Muscle of back (tissue), 11 donors: Measurements from ENCODE around the gene VWA3B. TPM values are rescaled to one million over a fixed set of nuclear protein-coding genes. Genes with fewer than 3 reads are reported as not detected.
"Not testable (repeated sequence)": the region's sequence is repeated elsewhere in the genome, so short reads cannot be mapped to it uniquely, and the experiment has no call there.

ENCODE experiments used
- DNase-seq, 3 donors: peaks; one replicate each; pipeline versions ENCODE4 v3.0.0 to v3.0.0-alpha.2; 2013
- polyA plus RNA-seq, 10 donors: library from polyadenylated mRNA; unstranded; fragments of 120-200 nt; gene quantifications; one replicate each; pipeline ENCODE4 v1.2.1, GENCODE V29; 2013; ENCODE audit not compliant: insufficient read length in 10 of 10

The VWA3B gene
- polyA plus RNA-seq, 10 donors = 0.13 to 2.4 (median 0.77) TPM

DNA sequence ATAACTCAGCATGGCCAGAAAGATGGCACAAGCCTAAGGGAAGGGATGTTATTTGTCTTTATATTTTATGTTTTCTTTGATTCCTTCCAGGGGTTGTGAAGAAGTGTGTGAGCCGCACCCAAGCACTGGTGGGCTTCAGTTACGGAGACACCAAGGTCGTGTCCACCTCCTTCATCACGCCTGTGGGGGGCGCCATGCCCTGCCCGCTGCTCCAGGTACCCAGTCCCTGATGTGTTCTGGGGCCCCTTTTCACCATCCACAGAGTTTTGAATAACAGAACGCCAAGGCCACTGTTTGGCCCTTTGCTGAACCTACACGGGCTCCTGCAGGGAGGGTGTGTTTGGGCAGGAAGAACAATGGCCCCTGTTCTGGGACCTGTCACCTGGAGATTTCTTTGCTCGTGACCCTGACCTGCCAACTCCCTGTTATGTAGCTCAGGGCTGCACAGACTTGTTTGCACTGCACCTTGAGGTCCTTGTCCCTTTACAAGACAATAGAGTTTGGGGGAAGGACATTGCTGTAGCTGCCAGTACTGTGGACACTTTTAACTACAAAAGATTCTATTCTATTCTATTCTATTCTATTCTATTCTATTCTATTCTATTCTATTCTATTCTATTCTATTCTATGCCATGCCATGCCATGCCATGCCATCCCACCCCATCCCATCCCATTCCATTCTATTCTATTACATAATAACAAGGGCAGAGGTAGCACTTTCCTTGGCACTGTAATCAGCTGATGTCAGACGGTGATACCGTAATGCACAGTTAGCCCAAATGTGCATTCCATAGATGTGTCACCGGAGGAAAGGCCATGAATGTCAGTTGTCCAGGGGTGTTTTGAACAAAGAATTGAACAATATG, 211.1 kb downstream of the VWA3B start:
- DNase-seq = no peak

DNA sequence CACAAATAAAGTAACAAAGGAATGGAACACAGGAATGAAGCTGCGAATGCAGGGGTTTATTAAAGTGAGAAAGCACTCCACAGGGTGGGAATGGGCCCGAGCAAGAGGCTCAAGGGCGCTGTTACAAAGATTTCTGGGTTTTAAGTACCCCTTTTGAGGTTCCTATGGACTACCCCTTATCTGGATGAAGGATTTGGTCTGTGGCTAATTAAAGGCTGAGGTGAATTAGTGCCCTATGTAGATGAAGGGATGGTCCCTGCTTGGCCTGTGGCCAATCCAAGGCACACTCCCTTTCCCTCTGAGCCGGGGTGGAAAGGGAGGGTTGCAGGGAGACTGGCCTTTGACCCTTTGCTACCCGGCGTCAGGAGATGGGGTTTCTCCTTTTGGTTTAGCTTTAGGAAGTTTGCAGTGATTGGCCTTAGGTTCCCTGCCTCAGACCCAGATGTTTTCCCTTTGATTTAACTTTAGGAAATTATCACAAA, 211.8 kb downstream of the VWA3B start:
- no peak for DNase-seq

DNA sequence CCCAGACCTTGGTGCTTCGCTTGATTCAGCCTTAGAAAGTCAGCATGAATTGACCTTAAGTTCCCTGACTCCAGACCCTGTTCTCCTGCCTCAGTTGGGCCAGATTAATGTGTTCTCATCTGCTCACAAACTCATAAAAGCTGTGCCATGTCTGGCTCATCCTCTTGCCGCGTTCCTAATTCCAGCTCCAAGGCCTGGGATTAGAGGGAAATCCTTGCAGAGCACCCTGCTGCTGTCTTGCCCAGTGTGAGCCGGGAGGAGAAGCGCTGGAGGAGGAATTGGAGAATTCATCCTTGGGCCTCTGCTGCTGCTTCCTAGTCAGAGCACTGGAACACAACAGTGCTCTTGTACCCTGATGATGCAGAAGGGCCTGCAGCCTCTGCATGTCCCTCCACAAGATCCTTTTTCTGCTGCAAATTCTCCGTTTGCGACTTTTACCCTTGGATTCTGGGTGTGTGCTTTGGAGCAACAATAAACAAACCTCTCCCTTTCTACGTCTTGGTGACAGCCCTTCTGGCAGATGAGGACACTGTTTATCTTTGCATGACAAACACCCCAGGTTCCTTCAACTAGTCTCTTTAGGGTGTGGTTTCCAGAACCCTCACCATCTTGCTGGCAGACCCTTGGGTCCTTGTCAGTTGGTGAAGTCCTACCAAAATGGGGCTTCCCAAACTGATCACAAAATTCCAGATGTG, 212.4 kb downstream of the VWA3B start:
- no peak for DNase-seq

DNA sequence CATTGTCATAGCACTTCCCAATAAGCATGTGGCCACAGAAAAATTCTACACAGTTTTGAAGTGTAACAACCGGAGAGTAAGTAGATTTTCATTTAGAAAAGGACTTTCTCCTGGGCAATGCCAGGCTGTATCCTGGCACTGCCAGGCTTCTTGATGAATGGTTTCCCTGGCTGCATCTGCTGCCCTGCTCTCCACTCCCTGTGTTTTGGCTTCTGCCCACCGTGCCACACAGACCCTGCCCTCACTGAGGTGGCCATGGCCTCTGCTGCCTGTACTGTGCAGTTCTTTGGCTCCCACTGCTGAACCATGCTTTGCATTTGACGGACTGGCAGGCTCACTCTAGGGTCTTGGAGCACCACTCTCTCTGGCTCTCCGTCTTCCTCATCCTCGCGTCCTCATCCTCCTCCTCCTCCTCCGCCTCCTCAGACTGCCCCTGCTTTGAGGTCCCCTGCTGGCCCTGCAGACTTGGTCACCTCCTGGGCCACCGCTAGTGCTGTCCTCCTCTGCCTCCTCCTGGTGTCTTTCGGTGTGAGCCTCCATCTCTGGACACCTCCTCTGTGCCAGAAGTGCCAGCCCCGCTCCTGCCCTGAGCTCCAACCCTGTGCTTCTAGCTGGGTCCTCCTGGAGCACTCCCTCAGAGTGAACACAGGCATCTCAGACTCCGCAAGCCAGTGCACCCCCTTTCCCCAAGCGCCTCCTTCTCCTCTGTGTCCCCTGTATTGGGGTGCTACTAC, 213.3 kb downstream of the VWA3B start:
- no peak for DNase-seq

DNA sequence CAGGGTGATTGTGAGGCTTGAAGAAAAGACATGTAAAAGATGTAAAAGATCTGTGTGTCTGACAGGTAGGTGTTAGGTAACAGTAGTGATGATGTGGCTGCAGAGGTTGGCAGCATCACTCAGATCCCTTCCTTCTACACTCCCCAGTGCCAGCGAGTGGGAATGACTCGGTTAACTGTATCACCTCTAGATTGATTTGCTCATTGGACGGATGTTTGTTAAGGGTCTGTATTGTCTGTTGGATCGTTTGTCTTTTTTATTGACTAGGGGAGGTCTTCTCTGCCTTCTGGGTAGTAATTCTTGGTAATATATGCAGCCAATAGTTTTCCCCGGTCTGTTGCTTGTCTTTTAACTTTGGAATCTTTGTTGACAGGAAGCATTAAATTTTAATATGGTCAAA, 214.5 kb downstream of the VWA3B start:
- DNase-seq = no peak

DNA sequence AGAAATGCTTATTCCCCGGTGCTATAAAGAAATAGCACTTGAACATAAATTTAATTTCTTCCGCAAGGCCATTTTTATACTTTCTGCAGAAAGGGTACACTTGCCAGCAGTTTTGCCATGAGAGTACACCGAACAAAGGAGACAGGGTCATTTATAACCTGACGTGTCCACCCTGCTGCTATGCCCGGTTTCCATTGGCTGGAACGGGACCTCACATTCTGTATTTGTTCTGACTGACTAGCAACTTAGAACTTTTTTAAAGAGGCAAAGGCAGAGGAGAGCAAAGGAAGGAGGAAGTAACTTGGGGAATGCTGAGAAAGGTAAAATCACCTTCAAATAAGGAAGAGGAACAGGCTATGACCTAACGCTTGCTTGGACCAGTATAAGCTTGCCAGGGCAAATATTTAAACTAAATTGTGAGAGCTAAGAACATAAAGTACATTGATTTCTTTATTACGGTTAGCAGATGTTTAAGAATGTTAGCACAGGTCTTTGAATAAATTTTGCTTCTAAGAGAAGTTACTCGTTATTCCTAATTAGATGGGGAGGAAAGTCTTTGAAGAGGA, 220.2 kb downstream of the VWA3B start:
- not testable (repeated sequence) for DNase-seq

DNA sequence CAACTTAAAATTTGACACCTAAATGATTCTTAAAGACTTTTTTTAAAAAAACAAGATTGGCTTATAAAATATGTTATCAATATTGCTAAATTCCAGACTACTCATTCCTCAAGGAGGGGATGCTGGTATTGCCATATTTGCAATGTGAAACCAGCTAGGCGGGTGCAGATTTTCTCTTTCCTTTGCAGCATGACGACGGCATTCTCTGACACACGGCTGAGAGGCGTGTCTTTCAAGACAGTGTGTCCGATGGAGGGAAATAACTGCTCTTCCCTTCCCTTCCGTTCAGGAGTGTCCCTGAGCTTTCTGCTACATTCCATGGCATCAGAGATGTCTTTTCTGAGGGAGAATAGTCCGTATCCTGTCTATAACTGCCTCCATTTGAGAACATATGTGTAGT, 221.1 kb downstream of the VWA3B start:
- peak in 1 of 3 donors; percentile 14 for DNase-seq

DNA sequence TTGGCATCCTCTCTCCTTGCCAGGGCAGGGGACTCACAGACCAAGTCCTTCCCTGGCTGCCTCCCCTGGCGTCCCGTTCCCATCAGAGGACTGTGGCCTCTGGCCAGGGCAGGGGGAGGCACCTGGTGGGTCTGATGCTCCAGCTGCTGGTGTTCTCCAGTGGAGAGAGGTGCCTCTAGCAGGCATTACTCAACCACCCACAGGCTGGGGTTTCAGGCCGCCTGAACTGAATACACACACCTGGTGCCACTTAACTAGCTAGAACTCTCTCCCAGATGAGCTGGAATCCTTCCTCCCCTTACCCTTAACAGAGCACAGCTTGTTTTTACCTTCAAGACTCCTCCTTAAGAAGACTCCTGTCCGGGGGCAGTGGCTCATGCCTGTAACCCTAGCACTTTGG, 221.6 kb downstream of the VWA3B start:
- no peak for DNase-seq

DNA sequence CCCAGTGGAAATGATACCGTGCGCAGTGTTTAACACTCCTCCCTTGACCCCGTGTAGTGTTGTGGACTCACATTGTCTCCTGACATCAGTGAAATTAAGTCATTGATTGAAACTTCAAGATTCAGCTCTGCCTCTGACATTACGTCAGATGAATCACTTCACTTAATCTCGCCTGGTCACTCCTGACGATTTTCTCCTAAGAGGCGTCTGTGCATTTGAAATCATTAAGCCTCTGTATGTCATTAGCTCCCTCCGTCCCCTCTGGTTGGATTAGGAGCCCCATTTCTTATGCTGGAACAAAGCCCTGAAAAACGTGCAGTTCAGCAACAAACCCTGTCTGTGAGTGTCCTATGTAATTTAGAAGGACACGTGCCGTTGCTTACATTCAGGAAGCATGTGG, 222.6 kb downstream of the VWA3B start:
- DNase-seq = no peak

DNA sequence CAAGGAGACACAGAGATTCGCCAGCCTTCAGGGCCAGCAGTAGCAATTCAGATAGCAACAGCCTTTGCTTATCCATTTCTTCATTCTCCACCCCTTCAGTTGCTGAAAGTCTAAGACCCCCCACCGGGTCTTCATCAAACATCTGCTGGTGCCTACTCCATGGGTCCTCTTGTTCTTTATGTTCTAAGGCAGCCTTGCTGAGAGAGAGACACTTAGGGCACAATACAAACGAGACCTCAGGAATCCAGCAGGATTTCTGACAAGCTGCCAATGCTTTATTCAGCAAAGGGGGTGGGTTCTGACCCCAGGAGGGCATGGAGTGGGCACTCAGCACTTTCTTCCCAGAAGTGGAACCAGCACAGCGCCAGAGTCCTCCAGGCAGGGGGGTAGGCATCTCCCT, 223.0 kb downstream of the VWA3B start:
- DNase-seq = no peak

DNA sequence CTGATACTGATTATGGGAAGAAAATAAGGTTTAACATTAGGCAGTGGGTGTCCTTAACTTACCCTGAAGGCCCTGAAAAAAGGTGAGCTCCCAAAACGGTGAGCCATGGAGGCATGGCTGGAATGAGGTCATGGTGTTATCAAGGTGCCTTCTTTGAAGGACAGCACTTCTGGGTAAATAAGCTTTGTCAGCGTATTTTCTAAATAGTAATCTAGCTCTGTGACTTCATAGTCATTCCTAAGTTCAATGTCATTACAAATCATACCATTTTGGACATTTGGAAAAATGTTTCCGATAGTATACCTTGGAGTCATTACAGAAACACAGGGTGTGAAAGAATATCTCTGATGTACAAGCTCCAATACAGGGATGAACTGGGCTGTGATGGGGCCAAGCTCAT, 224.1 kb downstream of the VWA3B start:
- DNase-seq = no peak

DNA sequence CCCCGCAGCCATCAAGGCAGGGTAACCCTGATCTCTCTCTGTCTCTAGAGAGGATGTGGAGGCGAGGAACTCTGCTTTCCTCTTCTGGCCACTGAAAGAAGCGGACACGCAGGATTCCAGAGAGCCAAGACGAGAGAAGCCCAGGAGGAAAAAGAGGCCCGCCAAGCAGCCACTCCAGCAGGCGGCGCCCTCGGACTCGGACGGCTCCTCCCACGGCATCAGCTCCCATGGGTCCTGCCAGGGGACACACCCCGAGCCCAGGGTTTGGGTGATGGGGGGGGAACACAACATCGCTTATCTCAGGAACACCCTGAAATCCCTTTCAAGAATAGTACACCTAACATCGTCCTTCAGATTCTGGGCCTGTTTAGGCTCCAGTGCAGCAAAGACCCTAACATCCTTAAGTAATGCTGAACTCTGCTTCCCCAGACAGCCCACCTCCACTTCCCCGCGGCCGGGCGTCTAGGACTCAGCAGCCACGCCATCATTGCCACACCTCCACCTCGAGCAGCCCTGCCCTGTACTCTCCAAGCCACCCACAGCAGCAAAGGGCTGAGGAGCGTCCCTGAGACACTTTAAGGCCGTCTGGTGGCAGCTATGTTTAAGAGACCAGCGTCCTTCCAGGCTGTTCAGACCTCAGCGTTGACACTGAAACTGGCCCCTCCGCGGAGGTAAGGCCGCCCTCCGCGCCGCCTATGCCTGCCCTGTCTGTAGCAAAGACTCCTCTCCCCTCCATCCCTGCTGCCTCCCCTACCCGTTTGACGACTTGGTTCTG, 225.0 kb downstream of the VWA3B start:
- DNase-seq = no peak

DNA sequence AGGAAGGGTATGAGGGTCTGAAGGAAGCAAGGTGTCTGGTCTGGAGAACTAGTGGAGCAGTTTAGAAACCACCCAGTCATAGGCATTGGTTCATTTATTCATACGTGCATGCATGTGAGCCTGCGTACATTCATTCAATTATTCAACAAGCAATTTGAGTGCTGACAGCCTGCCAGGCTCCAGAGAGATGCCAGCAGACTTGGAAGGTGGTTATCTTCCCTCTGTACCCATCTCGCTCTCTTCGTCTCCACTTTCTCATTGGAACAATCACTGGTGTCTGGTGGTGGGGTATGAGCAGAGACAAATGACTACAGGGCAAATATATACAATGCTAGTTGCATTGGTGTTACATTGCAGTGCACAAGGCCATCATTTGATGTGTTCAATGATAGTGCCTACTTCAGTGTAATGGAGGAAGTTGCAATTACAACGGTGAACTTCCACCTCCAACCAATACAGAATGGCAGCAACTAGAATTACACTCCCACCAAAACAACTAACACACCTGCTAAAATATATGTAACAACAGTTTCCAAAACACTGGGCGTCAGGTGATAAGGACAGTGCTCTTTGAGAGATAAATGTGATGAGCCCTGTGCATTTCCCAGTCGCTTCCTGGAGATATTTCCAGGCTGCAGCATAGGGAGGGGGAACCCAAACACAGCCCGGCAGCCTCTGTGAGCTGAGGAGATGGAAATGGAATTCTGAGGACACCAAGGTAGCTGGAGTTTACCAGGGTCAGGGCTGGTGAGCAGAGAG, 226.7 kb downstream of the VWA3B start:
- no peak for DNase-seq

DNA sequence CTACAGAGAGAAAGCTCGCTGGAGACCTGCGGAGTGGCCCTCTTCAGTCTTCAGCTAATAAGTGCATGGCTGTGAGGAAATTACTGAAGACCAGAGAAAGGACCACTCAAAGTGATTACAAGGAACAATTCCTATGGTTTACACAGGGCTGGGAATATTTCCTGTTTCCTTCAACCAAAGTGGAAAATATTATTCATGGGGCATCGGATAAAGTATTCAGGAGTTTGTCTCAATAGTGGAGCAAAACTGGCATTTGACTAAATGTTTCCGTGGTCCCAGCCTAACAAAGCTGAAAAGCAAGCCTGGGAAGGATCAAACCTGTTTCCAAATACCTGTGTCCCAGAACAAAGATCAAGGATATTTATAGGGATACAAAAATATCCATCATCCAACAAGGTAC, 227.3 kb downstream of the VWA3B start:
- no peak for DNase-seq

DNA sequence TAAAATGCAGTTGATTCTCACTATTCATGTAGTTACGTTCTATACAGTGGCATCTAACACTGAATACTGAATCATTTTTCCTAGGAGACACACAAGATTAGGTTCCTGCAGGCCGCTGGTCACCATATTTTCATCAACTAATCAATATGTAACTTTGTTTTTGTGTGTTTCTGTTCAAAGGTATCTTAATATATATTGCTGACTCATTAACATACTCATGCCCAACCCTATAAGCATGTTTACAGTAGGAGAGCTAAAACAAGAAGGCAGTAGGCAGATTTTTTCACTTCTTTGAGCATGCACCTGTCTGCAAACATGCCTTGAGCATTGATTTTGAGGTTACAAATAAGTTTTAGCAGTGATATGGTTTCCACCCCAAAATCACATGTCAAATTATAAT, 229.0 kb downstream of the VWA3B start:
- DNase-seq = no peak

DNA sequence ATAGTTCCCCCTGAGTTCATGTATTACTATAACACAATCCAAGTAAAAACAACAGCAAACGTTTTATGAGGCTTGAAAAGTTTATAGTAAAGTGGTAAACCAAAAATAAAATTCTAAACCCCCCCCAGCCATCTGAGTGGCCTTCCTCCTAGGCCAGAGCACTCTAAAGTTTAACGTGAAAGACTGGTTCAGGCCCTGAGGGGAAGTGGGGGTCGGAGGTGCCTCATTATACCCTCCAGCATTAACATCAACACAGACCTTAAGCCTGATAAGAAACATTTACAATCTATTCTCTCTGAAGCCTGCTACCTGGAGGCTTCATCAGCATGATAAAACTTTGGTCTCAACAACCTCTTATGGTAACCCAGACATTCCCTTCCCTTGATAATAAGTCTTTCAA, 230.2 kb downstream of the VWA3B start:
- DNase-seq = no peak

DNA sequence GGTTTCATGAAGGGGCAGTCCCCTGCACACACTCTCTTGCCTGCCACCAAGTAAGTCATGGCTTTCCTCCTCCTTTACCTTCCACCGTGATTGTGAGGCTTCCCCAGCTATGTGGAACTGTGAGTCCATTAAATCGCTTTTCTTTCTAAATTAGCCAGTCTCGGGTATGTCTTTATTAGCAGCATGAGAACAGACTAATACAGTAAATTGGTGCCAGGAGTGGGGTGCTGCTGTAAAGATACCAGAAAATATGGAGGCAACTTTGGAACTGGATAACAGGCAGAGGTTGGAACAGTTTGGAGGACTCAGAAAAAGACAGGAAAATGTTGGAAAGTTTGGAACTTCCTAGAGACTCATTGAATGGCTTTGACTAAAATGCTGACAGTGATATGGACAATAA, 233.2 kb downstream of the VWA3B start:
- DNase-seq = not testable (repeated sequence)

DNA sequence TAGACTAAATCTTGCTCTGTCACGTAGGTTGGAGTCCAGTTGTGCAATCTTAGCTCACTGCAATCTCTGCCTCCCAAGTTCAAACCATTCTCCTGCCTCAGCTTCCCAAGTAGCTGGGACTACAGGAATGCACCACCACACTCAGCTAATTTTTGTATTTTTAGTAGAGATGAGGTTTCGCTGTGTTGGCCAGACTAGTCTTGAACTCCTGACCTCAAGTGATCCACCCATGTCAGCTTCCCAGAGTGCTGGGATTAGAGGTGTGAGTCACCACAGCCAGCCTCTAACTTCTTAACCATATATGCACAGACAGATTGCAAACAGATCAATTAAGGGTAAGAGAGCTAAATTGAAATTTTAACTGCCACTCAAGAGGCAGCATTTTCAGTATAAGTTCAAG, 237.2 kb downstream of the VWA3B start:
- no peak for DNase-seq

DNA sequence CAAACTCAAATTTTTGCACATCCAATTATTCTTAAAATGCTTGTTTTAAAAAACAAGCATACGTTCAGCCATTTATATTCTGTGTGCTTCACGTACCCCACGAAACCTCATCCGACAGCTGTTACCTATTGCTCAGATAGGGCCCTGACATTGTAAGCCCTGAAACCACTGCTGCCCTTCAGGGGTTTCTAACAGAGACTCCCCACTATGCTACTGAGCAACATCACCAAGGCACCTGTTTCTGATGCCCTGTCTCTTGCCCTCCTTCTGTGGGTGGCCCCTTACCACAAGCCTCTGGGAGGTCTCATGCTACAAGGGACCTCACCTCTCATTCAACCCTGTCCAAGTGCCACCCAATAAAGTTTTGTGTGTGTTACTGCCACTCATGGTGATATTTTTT, 240.8 kb downstream of the VWA3B start:
- no peak for DNase-seq

DNA sequence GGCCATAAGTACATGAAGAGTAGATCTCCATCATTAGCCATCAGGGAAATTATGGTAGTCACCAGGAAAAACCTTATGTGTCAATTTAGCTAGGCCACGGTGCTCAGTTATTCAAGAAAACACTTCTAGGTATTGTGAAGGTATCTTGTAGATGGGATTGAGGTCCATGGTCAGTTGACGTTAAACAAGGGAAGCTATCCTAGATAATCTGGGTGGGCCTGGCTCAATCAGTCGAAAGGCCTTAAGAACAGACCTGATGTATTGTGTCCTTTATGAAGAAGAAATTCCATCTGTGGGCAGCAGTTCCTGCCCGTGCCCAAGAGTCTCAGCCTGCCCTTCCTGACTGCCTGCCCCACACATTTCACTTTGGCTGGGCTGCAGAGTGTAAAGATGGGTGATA, 242.6 kb downstream of the VWA3B start:
- no peak for DNase-seq

DNA sequence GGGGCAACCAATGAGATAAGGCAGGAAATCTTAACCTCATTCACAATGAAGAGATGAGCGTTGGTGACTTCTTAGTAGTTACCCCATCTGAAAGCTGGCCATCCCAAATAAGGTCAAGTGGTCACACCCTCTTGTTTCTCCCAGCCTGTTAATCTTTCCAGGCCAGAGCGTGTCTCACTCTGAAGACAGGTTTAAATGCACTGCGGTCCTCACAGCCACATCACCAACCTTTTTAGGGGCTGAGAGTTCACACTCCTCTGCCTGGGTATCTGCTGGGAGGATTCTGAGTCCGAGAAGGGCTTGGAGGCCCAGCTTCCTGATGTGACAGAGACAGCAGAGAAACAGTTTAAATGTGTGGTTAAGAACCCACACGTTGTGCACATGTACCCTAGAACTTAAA, 246.0 kb downstream of the VWA3B start:
- no peak for DNase-seq
